ENCODE measurements around the gene SEC14L5.

The SEC14L5 gene

GRCh38 chr16:5018793-5019192 is 60.7 kb downstream of the SEC14L5 start:
- no peak for DNase-seq

GRCh38 chr16:5019775-5020174 is 61.6 kb downstream of the SEC14L5 start:
- no peak for DNase-seq

- no peak for DNase-seq
Observed at GRCh38 chr16:5020551-5020950, 62.4 kb downstream of the SEC14L5 start.

- no peak for DNase-seq
Observed at GRCh38 chr16:5022521-5022920, 64.4 kb downstream of the SEC14L5 start.

GRCh38 chr16:5024632-5025031 is 66.5 kb downstream of the SEC14L5 start:
- no peak for DNase-seq

- DNase-seq, result no peak
Observed at GRCh38 chr16:5025171-5025632, 67.1 kb downstream of the SEC14L5 start.

- no peak for DNase-seq
Observed at GRCh38 chr16:5026664-5027063, 68.5 kb downstream of the SEC14L5 start.

- DNase-seq, result no peak
Observed at GRCh38 chr16:5027086-5027485, 69.0 kb downstream of the SEC14L5 start.

- DNase-seq, result no peak
Observed at GRCh38 chr16:5027575-5028235, 69.6 kb downstream of the SEC14L5 start.

- DNase-seq, result no peak
Observed at GRCh38 chr16:5028950-5029475, 70.9 kb downstream of the SEC14L5 start.

- no peak for DNase-seq
Observed at GRCh38 chr16:5030251-5030870, 72.2 kb downstream of the SEC14L5 start.

GRCh38 chr16:5031601-5032000 is 73.5 kb downstream of the SEC14L5 start:
- no peak for DNase-seq

GRCh38 chr16:5032748-5033167 is 74.6 kb downstream of the SEC14L5 start:
- no peak for DNase-seq

- DNase-seq, result peak; percentile 76 to 78
Observed at GRCh38 chr16:5033256-5034166, 75.4 kb downstream of the SEC14L5 start, which contains the start of gene NAGPA. Gene NAGPA, minus strand, starts transcription at chr16:5033935. Its CDS starts 21 bp downstream, at chr16:5033914.

- no peak for DNase-seq
Observed at GRCh38 chr16:5034167-5034523, 76.0 kb downstream of the SEC14L5 start.

- no peak for DNase-seq
Observed at GRCh38 chr16:5035909-5036227, 77.7 kb downstream of the SEC14L5 start.

- DNase-seq, result no peak
Observed at GRCh38 chr16:5036228-5037156, 78.4 kb downstream of the SEC14L5 start.

GRCh38 chr16:5040451-5040850 is 82.3 kb downstream of the SEC14L5 start:
- no peak for DNase-seq

- no peak for DNase-seq
Observed at GRCh38 chr16:5041600-5042133, 83.5 kb downstream of the SEC14L5 start.

GRCh38 chr16:5042574-5043171 is 84.5 kb downstream of the SEC14L5 start:
- no peak for DNase-seq

- DNase-seq, result no peak
Observed at GRCh38 chr16:5044011-5044540, 85.9 kb downstream of the SEC14L5 start.
